SK-N-MC (cell line): ENCODE measurements around the gene ZNF521.

Experiments used
- EZH2 ChIP-seq: fragments of 200-600 bp; sonication (generic); IDR thresholded peaks from one replicate; pipeline ENCODE4 v1.6.1; 2017; ENCODE audit warnings: antibody characterized with exemption
- FOXP2 ChIP-seq: optimal IDR thresholded peaks from 2 replicates; pipeline ENCODE3; 2011; ENCODE audit warnings: mild to moderate bottlenecking, moderate library complexity; ENCODE audit not compliant: insufficient read depth; ENCODE audit errors: extremely low read length, control extremely low read depth
- POLR2AphosphoS5 ChIP-seq: IDR thresholded peaks from 2 replicates; pipeline ENCODE4 v1.6.1; 2012; ENCODE audit warnings: mild to moderate bottlenecking, low read depth, low read length, borderline replicate concordance

- TF ChIP-seq POLR2AphosphoS5 (no peak), EZH2 (no peak), FOXP2 (no peak)
Observed at GRCh38 chr18:25251068-25251467, 100.9 kb downstream of the ZNF521 start.
